Astrocyte (in vitro differentiated cells and primary cell): ENCODE results near the gene SLC4A8.

Experiments used
- EZH2 ChIP-seq: IDR thresholded peaks from 2 replicates; pipeline ENCODE4 v1.6.1; 2012; ENCODE audit warnings: mild to moderate bottlenecking, low read length, inconsistent platforms; ENCODE audit not compliant: insufficient read depth
- TF ChIP-seq, protein P1 (sequence below): IDR thresholded peaks from 2 replicates; pipeline ENCODE4 v1.5.1; 2011; ENCODE audit warnings: low read depth, mild to moderate bottlenecking, inconsistent platforms, low read length, moderate library complexity; ENCODE audit not compliant: insufficient read depth

DNA sequence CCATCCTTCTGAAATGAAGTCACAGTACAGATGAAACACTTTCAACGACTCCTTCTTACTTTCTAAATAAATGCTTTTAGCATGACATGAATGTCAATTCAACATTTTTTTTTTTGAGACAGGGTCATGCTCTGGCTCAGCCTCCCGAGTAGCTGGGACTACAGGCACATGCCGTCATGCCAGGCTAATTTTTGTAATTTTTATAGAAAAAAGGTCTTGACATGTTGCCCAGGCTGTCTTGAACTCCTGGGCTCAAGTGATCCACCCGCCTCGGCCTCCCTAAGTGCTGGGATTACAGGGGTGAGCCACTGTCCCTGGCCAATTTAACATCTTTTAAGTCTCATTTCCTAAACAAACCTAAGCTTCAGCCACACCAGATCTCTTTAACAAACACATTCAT lies 49.8 kb upstream of the SLC4A8 start:
- TF ChIP-seq, protein P1, sequence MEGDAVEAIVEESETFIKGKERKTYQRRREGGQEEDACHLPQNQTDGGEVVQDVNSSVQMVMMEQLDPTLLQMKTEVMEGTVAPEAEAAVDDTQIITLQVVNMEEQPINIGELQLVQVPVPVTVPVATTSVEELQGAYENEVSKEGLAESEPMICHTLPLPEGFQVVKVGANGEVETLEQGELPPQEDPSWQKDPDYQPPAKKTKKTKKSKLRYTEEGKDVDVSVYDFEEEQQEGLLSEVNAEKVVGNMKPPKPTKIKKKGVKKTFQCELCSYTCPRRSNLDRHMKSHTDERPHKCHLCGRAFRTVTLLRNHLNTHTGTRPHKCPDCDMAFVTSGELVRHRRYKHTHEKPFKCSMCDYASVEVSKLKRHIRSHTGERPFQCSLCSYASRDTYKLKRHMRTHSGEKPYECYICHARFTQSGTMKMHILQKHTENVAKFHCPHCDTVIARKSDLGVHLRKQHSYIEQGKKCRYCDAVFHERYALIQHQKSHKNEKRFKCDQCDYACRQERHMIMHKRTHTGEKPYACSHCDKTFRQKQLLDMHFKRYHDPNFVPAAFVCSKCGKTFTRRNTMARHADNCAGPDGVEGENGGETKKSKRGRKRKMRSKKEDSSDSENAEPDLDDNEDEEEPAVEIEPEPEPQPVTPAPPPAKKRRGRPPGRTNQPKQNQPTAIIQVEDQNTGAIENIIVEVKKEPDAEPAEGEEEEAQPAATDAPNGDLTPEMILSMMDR = no peak
- TF ChIP-seq EZH2 = no peak
